HG03196 (cell line): Measurements from ENCODE around the gene SLC38A4.
"Not testable (repeated sequence)": the region's sequence is repeated elsewhere in the genome, so short reads cannot be mapped to it uniquely, and the experiment has no call there.

Experiments used
- ATAC-seq: cut with Tn5 transposase; IDR thresholded peaks from one replicate; pipeline ENCODE4 v1.9.1; 2021; ENCODE audit not compliant: unreplicated experiment

SLC38A4 gene

DNA sequence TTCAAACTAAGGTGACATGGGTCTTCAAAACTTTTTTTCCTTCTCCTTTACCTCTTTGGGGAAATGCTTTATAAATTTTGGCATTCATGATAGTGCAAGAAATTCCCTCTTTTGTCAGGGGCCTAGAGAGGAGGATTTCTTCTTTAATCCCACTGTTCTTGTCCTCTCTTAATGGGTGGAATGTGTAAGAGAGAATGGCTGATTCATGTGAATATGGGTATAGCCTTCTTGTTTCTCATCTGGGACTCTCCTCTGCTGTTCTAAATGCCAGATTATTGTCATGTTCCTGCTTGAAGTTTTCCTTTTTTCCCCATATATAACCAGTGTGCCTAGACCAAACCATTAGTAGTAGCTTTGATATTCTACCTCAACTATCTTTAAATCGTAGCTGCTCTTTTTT, 46.7 kb downstream of the SLC38A4 start:
- no peak for ATAC-seq

- no peak for ATAC-seq
Measured at GRCh38 chr12:46778415-46778814, 47.4 kb downstream of the SLC38A4 start.

DNA sequence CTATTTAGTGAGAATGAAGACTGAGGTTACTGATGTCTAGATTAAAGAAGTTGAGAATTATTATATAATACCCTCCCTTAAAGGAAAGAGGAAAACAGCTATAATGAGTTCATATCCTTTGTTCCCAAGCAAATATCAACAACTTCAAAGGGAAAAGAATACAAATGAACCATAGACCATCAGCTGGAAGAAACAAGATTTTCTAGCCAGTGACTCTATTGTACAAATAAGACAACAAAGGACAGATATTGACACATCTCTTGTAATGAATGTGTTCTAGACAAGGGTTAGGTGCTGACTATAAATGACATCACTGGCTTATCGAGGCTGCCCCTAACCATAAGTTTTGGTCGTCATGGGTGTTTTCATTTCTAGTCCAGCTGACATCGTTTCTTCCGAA, 48.2 kb downstream of the SLC38A4 start:
- no peak for ATAC-seq

DNA sequence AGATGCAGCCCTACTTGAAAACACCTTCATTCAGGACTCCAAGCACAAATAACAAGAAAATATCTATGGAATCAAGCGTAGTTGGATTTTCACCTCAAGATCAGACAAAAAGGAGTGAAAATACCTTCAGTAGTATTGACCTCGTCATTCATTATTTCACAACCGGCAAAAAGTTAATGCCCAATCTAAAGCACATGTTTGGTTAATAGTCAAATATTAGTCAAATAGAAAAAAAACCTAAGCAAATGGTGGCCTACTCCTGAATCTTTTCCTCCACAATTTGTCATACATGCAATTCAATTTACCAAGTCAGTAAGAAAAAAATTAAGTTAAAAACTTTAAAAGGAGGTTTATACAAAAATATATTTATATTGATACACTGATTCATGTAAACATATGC, 50.0 kb downstream of the SLC38A4 start:
- no peak for ATAC-seq

DNA sequence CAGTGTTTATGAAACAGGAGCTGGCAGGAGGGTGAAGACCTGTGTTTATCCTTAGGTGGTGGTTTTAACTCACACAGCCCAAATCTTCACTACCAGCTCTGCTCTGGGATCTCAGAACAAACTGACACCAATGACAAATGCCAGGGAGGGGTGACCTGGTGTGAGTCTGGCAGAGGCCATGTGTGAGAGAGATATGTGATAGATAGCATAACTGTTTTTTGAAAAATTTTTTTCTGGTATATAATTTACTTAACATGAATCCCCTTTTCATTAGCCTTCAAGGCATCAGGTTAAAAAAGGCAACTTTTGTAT, 51.5 kb downstream of the SLC38A4 start:
- no peak for ATAC-seq

- no peak for ATAC-seq
Measured at GRCh38 chr12:46773586-46774321, 52.0 kb downstream of the SLC38A4 start.

GRCh38 chr12:46771268-46771827, 54.4 kb downstream of the SLC38A4 start:
- ATAC-seq = no peak

DNA sequence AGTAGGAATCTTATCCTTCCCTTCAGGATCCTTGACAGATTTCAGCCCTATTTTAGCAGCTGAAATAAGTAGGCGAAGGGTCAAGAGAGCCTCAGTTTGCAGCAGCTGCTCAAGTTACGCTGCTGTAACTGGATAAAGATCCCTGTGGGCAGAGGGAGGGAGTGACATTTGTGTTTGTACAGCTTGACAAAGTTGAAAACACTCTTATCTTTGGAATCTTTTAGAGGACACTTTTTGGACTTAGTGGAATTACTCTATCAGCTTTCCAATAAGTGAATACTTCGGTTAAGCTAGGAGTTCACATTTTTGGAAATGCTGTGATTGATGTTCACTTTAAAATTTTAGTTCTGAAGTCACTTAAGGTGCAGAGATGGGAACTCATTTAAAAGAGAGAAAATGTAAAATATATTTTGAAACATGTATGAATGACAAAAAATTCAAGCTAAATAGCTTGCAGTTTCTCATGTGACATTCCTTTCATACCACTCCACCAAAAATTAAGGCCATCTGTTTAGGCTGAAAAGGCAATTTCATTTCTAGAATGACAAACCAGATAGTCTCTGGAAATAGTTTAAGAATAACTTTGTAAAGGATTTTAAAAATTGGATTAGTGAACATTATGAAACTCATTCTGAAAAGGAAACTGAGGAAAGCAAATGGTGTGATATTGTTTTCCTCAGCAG, 55.2 kb downstream of the SLC38A4 start:
- ATAC-seq = no peak

DNA sequence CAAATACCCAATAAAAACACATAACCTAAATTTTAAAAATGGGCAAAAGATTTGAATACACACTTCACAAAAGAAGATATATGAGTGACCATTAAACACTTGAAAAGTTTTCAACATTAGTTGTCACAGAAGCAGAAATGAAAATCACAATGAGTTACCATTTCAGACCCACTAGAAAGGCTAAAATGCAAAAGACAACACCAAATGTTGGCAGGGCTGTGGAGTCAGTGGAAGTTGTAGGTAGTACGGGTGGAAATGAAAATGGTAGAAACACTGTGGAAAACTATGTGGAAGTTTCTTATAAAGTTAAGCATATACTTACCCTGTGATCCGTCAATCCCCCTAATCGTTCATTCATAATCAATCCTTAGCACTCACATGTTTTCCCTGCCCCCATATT, 61.8 kb downstream of the SLC38A4 start:
- no peak for ATAC-seq

DNA sequence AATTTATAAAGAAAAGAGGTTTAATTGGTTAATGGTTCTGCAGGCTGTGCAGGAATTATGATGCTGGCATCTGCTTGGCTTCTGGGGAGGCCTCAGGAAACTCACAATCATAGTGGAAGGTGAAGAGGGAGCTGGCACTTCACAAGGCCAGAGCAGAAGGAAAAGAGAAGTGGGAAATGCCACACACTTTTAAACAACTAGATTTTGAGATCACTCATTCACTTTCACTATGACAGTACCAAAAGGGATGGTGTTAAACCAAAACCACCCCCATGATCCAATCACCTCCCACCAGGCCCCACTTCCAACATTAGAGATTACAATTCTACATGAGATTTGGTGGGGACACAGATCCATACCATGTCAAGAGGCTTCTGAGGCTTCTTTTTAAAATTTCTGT, 62.6 kb downstream of the SLC38A4 start:
- ATAC-seq = no peak

DNA sequence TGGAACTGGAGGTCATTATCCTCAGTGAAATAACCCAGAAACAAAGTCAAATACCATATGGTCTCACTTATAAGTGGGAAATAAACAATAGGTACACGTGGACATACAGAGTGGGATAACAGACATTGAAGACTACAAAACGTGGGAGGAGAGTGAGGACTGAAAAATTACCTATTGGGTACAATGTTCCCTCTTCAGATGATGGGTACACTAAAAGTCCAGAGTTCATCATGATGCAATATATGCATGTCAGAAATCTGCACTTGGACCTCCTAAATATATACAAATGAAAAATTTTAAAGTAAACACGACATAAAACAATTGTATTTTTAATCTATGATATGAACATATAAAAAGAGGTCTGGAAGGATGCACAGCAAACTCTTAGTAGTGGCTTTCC, 71.2 kb downstream of the SLC38A4 start:
- no peak for ATAC-seq

DNA sequence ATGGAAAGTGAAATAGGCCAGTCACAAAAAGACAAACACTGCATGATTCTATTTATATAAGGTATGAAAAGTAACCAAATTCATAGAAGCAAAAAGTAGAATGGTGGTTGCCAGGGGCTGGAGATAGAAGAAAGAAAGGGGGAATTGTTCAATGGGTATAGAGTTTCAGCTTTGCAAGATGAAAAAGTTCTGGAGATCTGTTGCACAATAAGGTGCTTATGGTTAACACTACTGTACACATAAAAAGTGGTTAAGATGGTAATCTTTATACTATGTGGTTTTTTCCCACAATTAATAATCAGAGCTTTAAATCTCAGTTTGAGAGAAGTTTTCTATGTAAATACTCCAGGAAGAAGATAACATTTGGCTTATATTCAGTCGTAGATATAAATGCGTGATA, 73.4 kb downstream of the SLC38A4 start:
- ATAC-seq = no peak

- no peak for ATAC-seq
Measured at GRCh38 chr12:46751173-46751572, 74.6 kb downstream of the SLC38A4 start.

GRCh38 chr12:46749322-46749721, 76.5 kb downstream of the SLC38A4 start:
- ATAC-seq = no peak

DNA sequence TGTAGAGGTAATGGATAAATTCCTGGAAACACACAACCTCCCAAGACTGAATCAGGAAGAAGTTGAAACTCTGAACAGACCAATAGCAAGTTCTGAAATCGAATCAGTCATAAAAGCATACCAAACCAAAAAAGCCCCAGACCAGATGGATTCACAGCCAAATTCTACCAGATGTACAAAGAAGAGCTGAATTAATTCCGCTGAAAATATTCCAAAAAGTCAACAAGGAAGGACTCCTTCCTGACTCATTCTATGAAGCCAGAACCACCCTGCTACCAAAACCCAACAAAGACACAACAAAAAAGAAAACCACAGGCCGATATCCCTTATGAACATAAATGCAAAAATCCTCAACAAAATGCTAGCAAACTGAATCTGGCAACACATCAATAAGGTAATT, 81.5 kb downstream of the SLC38A4 start:
- no peak for ATAC-seq

DNA sequence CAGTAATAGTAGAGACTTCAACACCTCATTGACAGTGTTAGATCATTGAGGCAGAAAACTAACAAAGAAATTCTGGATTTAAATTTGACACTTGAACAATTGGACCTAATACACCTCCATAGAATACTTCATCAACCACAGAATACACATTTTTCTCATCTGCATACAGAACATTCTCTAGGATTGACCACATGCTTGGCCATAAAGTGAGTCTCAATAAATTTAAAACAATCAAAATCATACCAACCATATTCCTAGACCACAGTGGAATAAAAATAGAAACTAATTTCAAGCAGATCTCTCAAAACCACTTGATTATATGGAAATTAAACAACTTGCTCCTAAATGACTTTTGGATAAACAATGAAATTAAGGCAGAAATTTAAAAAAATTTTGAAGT, 82.3 kb downstream of the SLC38A4 start:
- ATAC-seq = no peak

GRCh38 chr12:46742271-46742670, 83.5 kb downstream of the SLC38A4 start:
- ATAC-seq = not testable (repeated sequence)

DNA sequence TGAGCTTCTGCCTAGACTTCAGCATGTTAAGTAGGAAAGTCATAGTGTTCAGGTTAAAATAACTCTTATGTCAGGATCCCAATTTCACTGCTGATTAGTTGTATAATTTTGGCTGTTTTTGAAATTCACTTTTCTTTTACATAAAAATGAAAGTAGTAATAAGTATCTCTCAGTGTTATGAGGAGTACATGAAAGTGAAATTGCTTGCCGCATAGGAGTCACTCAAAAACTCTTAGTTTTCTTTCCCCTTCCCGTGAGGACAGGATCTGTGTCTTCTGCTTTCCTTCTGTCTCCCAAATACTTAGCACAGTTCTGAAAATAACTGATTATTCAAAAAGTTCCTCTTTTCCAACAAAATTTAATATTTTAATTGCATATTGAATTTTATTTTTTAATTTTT, 100.5 kb downstream of the SLC38A4 start:
- ATAC-seq = no peak

DNA sequence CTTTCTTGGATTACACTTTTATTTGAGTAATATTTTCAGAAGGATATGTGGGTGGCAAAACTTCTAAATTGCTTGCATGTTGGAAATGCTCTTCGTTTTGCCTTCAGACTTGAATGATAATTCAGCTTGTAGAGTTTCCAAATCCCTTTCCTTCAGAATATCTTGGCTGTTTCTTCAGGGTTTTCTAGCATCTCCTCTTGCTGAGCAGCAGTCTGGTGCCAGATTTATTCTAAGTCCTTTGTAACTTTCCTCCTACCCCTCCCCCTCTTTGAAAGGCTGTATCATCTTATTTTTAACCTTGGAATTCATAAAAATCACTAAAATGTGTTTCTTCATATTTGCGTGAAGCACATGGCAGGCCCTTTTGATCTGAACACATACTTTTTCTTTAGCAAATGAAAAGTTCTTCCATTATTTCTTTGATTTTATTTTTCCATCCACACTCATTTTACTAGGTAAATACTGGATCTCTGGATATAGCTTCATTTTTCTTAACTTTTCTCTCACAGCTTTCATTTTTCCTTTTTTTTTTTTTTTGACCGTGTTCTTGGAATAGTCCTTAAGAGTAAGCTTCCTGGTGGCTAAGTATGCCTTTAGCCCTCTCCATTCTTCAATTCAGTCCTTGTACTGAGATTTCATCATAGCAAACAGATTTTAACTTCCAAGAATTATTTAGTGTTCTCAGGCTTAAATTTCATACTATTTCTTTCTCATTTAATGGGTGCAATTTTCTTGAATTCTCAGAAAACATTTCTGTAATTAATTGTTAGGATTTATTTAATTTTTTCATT, 102.0 kb downstream of the SLC38A4 start:
- no peak for ATAC-seq

GRCh38 chr12:46722394-46723185, 103.2 kb downstream of the SLC38A4 start:
- ATAC-seq = no peak

- no peak for ATAC-seq
Measured at GRCh38 chr12:46718495-46718894, 107.3 kb downstream of the SLC38A4 start.
